MCF 10A (cell line): ENCODE measurements around the gene ADCK1. TPM values are rescaled to one million over a fixed set of nuclear protein-coding genes. Genes with fewer than 3 reads are reported as not detected.
A peak's percentile ranks its signal among the peaks of the same experiment; 100 is the strongest.

Experiments used
- BruUV-seq: library from RNA; stranded (reverse); fragments of 400-500 nt; replicated peaks from 2 replicates; lab custom pipeline; 2021; lab: Mats Ljungman, UMichigan
- CTCF ChIA-PET: fragments of 300-600 bp; sonication (Branson Sonifier 250); formaldehyde crosslinking; extraction: SDS; loops from one replicate; lab custom pipeline; 2021; ENCODE audit warnings: antibody characterized with exemption, inconsistent platforms; lab: Yijun Ruan, JAX
- POLR2A ChIA-PET: fragments of 300-600, 350-650 bp; sonication (Branson Sonifier 250); formaldehyde crosslinking; extraction: SDS; loops from one replicate; lab custom pipeline; 2020; ENCODE audit warnings: antibody characterized with exemption, inconsistent platforms; lab: Yijun Ruan, JAX
- DNase-seq: peaks from one replicate; pipeline ENCODE4 v3.0.0-alpha.2; 2018; ENCODE audit not compliant: unreplicated experiment
- H3K27ac Mint-ChIP-seq: one replicate; pipeline ENCODE4 v1.8.0; 2022; ENCODE audit warnings: mild to moderate bottlenecking, low read depth, mixed read lengths; ENCODE audit not compliant: unreplicated experiment
- H3K27me3 Mint-ChIP-seq: one replicate; pipeline ENCODE4 v1.8.0; 2022; ENCODE audit warnings: mixed read lengths; ENCODE audit not compliant: insufficient read depth, unreplicated experiment
- H3K36me3 Mint-ChIP-seq: one replicate; pipeline ENCODE4 v1.8.0; 2022; ENCODE audit warnings: mild to moderate bottlenecking, moderate library complexity, mixed read lengths; ENCODE audit not compliant: insufficient read depth, unreplicated experiment
- H3K4me1 Mint-ChIP-seq: one replicate; pipeline ENCODE4 v1.8.0; 2022; ENCODE audit warnings: mixed read lengths; ENCODE audit not compliant: insufficient read depth, unreplicated experiment
- H3K4me3 Mint-ChIP-seq: one replicate; pipeline ENCODE4 v1.8.0; 2022; ENCODE audit warnings: mild to moderate bottlenecking, moderate library complexity, mixed read lengths; ENCODE audit not compliant: unreplicated experiment
- H3K9me3 Mint-ChIP-seq: one replicate; pipeline ENCODE4 v1.8.0; 2022; ENCODE audit warnings: mixed read lengths; ENCODE audit not compliant: unreplicated experiment
- CTCF ChIP-seq: fragments of 200-600 bp; IDR thresholded peaks from one replicate; pipeline ENCODE4 v1.8.0; 2022; ENCODE audit warnings: antibody characterized with exemption, mild to moderate bottlenecking; ENCODE audit not compliant: unreplicated experiment
- intact Hi-C: fragments of 100-400 bp; cut with micrococcal nuclease; formaldehyde crosslinking; loops from 2 replicates; pipeline ENCODE4 v1.14.1; 2022
- total RNA-seq: library from RNA; stranded (reverse); gene quantifications from 2 replicates; pipeline ENCODE4 v1.2.3, GENCODE V29; 2022

ADCK1 gene
- total RNA-seq, 1 experiment from 2014 or later: 7.0 TPM

- BruUV-seq: no TSS peak
- peaks cover 7% of the 10 kb centered on the region for H3K4me1 Mint-ChIP-seq
- H3K36me3 Mint-ChIP-seq: no peaks in the 10 kb centered on the region
- ChIA-PET POLR2A (no interaction called here), CTCF (interaction anchor here (0.6 kb wide), 1 partner anchor 235 kb away, joined by 3 read pairs; no protein-coding TSS in a partner anchor)
- intact Hi-C loops: no loop called here
- no peak for TF ChIP-seq CTCF
- H3K4me3 Mint-ChIP-seq: no peak overlapping the region
- H3K27me3 Mint-ChIP-seq: no peaks in the 10 kb centered on the region
- DNase-seq: peak; percentile 50
- H3K9me3 Mint-ChIP-seq: peaks cover 10% of the 10 kb centered on the region
- H3K27ac Mint-ChIP-seq: peak overlapping the region; percentile 26
Measured at GRCh38 chr14:77889971-77890442, 90.1 kb downstream of the ADCK1 start.

GRCh38 chr14:77890873-77891272 lies 91.0 kb downstream of the ADCK1 start:
- BruUV-seq: no TSS peak
- no peak for DNase-seq
- H3K4me1 Mint-ChIP-seq: peaks cover 7% of the 10 kb centered on the region
- peaks cover 10% of the 10 kb centered on the region for H3K9me3 Mint-ChIP-seq
- no peaks in the 10 kb centered on the region for H3K36me3 Mint-ChIP-seq
- H3K27ac Mint-ChIP-seq: no peak overlapping the region
- H3K27me3 Mint-ChIP-seq: no peaks in the 10 kb centered on the region
- ChIA-PET CTCF (interaction anchor here (0.6 to 1.2 kb wide), 2 partner anchors 29 to 235 kb away, joined by 3 to 5 read pairs; no protein-coding TSS in a partner anchor), POLR2A (no interaction called here)
- intact Hi-C loops: no loop called here
- no peak overlapping the region for H3K4me3 Mint-ChIP-seq
- TF ChIP-seq CTCF: no peak

DNA sequence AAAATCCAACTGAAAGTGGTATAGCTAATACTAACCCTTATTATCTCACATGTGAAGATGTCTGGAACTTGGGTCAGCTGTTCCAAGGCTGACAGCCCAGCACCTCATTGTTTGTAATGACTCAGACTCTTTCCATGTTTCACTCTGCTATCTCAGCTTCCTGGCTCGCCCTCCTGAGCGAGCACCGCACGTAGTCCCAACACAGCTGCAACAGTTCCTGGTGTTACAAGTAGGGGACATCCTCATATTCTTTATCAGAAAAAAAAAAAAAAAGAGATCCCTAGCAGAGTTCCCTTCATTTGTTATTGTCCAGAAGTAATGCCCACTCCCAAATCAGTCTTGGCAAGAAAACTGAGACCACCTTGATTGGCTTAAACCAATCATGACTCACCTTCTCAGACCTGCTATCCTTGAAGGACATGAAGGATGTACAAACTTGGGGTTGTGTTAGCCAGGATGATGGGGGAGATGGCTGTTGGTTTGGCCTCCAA lies 92.5 kb downstream of the ADCK1 start:
- no peak for TF ChIP-seq CTCF

DNA sequence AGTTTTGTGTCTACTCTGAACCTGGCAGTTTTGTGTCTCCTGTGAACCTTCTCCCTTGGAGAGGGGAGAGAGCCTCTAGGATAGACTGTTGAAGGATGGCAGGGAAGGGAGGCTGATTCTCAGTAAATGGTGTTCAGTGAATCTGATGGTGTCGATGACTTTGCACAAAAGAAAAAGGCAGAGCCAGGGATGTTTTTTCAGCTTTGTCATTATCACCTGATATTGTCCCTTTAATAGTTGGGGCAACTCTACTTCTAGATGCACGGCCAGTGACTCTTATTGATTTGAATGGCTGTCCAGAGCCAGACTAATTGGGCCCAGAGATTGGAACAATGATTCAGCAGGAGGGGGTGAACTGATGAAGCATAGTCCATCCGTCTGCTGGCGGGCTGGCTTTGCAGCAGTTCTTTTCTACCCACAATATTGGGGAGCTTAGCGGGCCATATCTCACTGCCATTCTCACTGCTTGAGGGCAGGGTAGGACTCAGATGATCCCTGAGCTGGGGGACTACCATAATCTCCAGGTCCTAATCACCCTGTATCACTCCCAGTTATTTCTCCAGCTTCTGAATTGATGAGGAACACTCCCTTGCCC lies 93.1 kb downstream of the ADCK1 start:
- BruUV-seq: no TSS peak
- no peak overlapping the region for H3K27ac Mint-ChIP-seq
- intact Hi-C loops: no loop called here
- no peak for TF ChIP-seq CTCF
- DNase-seq: no peak
- H3K4me1 Mint-ChIP-seq: peaks cover 7% of the 10 kb centered on the region
- H3K27me3 Mint-ChIP-seq: no peaks in the 10 kb centered on the region
- ChIA-PET POLR2A (no interaction called here), CTCF (interaction anchor here (0.9 kb wide), 1 partner anchor 17 kb away, joined by 4 read pairs; no protein-coding TSS in a partner anchor)
- no peak overlapping the region for H3K4me3 Mint-ChIP-seq
- peaks cover 7% of the 10 kb centered on the region for H3K9me3 Mint-ChIP-seq
- no peaks in the 10 kb centered on the region for H3K36me3 Mint-ChIP-seq

More for the DNA sequence above, 92.5 kb downstream of the ADCK1 start:
- H3K27ac Mint-ChIP-seq: no peak overlapping the region
- POLR2A ChIA-PET: interaction anchor here (0.7 kb wide), 1 partner anchor 675 kb away, joined by 3 read pairs; no protein-coding TSS in a partner anchor
- intact Hi-C loops: no loop called here
- CTCF ChIA-PET: interaction anchor here (1.0 kb wide), 1 partner anchor 24 kb away, joined by 3 read pairs; no protein-coding TSS in a partner anchor
- H3K27me3 Mint-ChIP-seq: no peaks in the 10 kb centered on the region
- peaks cover 10% of the 10 kb centered on the region for H3K9me3 Mint-ChIP-seq
- H3K4me1 Mint-ChIP-seq: peaks cover 7% of the 10 kb centered on the region
- no peak for DNase-seq
- no peak overlapping the region for H3K4me3 Mint-ChIP-seq
- no TSS peak for BruUV-seq
- no peaks in the 10 kb centered on the region for H3K36me3 Mint-ChIP-seq
